Superior temporal gyrus (tissue), 1 donor: Measurements from ENCODE around the gene TRPM2.

Experiments
- DNase-seq: peaks from one replicate; pipeline ENCODE4 v3.0.0-alpha.2; 2016; ENCODE audit errors: extremely low spot score

TRPM2 gene

DNA sequence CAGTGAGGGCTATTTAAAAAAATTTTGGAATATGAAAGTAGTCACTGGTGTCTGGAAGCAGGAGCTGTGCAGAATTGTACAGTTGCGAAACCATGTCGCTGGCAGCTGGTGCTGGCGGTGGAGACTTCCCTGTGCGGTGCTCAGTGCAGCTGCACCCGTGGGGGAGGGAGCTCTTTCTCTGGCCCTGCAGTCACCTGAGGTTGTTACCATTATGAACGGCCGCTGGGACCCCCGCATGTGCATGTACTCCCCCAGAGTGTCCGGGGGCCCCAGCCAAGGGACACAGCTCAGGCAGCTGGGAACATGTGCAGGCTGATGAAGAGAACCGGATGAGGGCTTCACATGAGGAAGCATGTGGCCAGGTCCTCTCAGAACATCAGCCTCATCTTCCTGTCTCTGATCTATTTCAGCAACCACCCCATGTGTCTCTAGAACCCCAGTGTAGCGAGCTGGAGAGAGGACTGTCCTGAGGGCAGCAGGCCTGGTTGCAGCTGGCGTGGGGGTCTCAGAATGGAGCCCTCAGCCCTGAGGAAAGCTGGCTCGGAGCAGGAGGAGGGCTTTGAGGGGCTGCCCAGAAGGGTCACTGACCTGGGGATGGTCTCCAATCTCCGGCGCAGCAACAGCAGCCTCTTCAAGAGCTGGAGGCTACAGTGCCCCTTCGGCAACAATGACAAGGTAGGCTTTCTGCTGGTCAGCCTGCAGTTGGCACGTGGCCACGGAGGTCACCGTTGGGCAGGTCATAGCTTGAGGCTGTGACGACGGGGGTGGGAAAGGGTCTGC is at the start of gene TRPM2:
Gene TRPM2, plus strand, starts transcription at position 431 of the 780 bp plus-strand sequence. Its CDS starts 80 bp downstream, at position 511.
- DNase-seq: peak; percentile 34

DNA sequence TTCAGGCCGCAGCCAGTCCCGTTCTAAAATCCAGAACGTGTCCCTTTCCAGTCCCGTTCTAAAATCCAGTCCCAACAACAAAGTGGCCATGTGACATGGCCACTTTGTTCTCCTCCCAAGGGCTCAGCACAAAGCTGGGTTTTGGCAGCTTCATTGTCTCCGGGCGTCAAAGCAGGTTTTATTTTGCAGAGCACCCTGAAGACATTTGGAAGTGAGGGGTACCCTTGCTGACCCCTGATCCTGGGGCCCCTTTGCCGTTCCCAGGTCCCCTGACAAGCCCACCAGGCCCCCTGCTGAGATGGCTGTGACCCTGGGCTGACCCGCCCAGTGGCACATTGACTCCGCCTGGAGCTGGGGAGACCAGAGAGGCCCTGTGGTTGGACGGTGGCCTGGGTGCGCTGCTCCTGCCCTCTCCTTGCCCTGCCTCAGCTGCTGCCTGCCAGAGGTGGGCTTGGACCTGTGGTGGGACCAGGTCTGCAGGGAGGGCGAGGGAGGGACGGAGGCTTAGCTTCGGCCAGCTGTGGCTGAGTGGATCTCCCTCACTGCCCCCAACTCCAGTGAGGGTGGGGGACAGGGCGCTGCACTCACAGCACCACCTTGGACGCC is 49.3 kb upstream of the TRPM2 start:
- DNase-seq: peak; percentile 58

DNA sequence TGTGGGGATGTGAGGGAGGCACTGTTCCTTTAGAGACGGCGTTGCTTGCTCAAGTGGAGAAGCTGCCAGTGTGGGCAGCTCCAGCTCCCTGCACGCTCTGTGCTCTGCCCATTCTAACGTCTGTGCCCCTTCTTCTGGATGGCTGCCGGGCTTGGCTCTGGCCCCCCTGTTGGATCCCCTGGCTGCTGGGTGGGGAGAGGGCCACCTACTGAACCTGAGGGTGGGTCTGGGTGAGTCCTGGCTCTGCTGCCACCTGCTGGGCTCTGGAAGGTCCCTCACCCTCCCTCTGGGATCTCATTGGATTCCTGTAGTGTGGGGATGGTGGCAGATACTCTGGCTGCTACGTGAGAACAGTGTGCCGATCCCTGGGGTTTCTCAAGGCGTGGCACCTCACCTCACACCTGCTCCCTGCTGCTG is 48.5 kb upstream of the TRPM2 start:
- peak; percentile 79 for DNase-seq

GRCh38 chr21:44305691-44306090 is 47.7 kb upstream of the TRPM2 start:
- DNase-seq: no peak

- no peak for DNase-seq
These were observed 46.3 kb upstream of the TRPM2 start for GRCh38 chr21:44306936-44307704.

- DNase-seq: no peak
These were observed 42.6 kb upstream of the TRPM2 start for GRCh38 chr21:44310628-44311507.

DNA sequence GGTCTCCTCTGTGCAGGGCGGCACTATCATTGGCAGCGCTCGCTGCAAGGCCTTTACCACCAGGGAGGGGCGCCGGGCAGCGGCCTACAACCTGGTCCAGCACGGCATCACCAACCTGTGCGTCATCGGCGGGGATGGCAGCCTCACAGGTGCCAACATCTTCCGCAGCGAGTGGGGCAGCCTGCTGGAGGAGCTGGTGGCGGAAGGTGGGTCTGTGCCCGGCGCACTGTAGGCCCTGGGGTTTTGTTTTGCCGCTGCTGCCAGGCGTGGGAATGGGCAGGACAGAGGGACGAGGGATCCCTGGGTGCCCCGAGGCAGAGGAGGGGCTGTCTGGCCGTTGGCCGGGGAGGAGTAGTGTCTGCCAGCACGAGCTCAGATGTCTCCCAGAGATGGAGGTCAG is 41.3 kb upstream of the TRPM2 start:
- DNase-seq: no peak

GRCh38 chr21:44312716-44313115 is 40.7 kb upstream of the TRPM2 start:
- no peak for DNase-seq

GRCh38 chr21:44313451-44313850 is 40.0 kb upstream of the TRPM2 start:
- DNase-seq: no peak

DNA sequence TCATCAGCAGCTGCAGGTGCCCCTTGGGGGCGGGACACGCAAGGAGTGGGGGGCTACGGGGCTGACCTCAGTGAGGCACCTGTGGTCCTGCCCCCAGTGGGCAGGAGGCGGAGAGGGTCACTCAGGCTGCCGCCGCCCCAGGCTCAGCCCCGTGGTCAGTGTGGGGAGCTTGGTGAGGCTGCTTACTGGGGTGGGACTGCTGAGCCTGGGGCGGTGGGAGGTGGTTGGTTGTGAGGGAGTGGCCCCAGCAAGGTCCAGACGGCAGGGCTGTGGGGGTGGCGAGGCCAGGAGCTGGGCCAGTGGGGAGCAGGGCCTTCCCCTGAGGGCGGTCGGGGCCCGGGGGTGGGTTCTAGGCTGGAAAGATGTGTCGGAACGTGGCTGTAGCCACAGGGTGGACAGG is 39.3 kb upstream of the TRPM2 start:
- DNase-seq: no peak

DNA sequence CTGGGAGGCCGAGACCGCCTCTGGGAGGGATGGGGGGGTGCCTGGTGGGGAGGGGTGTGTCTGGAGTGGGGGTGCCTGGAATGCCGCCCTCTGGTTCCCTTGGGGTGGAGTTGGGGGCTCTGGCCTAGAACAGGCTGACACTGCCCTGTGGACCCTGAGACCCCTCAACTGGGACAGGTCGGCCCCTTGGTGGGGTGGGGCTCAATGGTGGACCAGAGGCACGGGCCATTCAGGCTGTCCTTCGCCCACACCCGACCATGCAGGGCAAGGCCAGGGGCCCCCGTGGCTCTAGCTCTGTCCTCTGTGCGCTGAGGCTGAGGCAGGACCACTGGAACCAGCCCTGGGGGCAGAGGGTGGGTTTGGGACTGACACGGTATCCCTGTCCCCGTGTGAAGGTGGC is 38.9 kb upstream of the TRPM2 start:
- DNase-seq: no peak

DNA sequence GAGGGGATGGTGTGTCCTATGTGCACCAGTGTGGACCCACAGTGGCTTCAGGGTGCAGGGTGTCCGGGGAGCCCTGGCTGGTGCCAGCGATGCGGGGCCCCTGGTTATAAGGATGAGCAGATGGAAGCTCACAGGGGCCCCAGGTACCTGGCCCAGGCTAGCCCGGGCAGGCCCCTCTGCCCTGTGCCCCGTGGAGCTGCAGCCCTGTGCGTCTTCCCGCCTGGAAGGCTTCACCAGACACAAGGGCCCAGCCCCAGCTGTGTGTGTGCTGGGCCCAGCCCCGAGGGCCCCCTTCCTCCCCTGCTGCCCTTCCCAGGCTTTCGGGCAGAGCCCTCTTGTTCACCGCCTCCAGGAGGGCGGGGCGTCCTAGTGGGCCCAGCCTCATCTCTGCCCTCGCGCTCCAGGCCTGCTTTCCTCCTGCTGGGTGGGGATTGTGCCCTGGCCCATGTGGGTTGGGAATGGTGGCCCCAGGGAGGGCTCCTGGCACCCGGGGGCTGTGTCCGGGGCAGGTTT is 37.7 kb upstream of the TRPM2 start:
- no peak for DNase-seq

- DNase-seq: no peak
These were observed 37.0 kb upstream of the TRPM2 start for GRCh38 chr21:44316277-44316900.

GRCh38 chr21:44317241-44317782 is 36.1 kb upstream of the TRPM2 start:
- DNase-seq: peak; percentile 67

DNA sequence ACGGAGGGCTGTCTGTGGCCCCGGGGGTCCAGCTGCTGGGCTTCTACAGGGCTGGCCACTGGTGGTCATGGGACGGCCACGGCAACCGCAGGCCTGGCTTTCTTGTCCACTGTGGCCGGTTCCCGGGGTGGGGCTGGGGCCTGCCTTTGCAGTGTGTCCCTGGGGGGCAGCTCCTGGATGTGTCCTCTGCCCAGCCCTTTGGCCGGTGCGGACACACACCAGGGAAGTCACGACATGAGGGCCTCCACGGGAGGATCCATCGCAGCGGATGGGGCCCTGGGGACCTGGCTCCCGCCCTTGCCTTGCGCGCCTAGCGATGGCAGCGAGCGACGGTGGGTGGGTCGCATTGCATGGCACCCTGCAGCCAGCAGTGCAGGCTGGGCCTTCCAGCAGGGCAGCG is 35.5 kb upstream of the TRPM2 start:
- DNase-seq: no peak

GRCh38 chr21:44318489-44319285 is 34.7 kb upstream of the TRPM2 start:
- no peak for DNase-seq

DNA sequence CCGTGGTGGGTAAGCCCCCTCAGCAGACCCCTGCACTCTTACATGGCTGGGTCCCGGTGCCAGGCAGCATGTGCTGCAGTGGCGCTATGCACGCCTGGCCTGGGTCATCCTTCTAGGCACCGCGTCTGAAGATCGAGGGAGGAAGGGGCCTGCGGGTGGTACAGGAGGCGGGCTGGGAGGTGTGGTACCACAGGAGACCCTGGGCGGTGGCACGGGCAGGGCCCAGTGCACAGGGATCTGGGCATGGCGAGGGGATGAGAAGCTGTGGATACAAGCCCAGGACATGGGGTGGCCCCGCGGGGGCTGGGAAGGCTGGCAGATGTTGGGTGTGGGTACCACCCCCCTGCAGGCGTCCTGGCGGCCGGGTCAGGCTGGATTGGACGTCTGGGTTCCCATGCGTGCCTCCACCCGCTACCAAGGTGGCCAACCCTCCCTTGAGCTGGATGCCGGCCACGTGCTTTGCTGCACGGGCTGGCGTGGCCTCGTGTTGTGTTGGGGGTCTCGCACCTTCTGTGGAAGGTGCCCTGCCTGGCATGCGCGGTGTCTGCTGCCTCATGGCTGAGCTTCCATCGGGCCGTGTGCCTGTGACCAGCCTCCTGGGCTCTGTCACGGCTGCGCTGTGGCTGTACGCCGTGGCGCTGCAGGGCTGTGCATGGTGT is 33.9 kb upstream of the TRPM2 start:
- no peak for DNase-seq

DNA sequence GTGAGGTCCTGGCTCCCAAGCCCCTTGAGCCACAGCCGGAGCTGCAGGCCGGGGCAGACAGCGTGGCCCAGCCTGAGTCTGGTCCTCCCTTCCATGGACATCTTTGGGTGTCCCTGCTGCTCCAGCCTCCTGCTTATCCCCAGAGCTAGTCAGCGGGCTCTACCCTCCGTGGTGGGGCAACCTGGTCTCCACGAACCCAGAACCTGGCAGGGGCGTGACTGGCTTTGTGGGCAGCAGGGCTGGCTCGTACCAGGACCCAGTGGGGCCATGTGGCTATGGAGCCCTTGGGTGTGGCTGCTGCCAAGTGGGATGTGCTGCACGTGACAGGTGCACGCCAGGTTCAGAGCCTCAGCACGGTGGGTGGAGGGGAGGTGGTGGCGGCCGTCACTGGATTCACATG is 32.6 kb upstream of the TRPM2 start:
- DNase-seq: no peak

DNA sequence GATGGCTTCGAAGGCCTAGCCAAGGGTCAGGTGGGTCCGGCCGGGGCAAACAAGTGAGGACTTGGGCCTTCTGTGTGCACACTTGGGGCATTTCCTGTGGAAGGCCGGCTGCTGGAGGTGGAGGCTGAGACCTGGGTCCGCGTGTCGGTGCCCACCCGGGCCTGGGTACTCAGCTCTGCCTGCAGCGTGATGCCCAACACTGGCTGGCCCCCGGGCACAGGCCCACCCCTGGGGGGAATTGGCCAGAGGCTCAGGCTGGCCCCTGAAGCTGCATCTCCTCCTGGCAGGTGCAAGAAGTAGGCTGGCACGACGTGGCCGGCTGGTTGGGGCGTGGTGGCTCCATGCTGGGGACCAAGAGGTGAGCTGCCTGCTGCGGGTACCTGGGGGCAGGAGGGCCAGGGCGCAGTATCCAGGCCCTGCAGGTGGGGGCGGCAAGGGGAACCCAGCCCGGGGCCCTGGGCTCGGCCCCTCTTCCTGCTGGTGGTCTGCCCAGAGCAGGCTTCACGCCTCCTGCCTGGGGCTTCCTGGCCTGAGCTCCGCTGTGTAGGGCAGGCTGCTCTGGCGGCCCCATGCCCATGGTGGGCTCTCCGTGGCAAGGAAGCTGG is 31.5 kb upstream of the TRPM2 start:
- no peak for DNase-seq
